Measurements from ENCODE around the gene GLRX2.
"Not testable (repeated sequence)": the region's sequence is repeated elsewhere in the genome, so short reads cannot be mapped to it uniquely, and the experiment has no call there.

The GLRX2 gene

DNA sequence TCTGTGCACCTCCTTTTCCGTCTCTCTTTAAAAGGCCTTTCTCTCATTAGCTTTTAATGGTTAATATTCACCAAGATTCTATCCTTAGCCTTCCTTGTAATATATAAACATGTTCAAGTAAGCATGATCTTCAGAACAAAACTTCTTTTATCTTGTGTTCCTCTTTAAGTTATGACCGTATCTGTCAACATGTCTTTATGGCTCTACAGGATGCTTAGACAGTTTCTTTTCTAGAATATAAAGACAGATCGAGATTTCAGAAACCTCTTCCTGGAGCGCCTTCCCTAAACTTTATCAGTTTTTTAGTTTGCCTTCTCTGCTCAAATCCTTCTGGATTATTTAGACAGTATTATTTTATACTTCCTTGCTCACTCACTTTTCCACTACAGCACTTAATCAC is 38.6 kb downstream of the GLRX2 start:
- DNase-seq: no peak
- no peak for TF ChIP-seq GATA1 (IDR thresholded peaks at IDR 0.05; ENCODE audit: low read depth, low read length)
- TF ChIP-seq POLR2A (IDR thresholded peaks at IDR 0.05; ENCODE audit: low read length): no peak

- TF ChIP-seq GATA1 (IDR thresholded peaks at IDR 0.05; ENCODE audit: low read depth, low read length): no peak
- no peak for TF ChIP-seq POLR2A (IDR thresholded peaks at IDR 0.05; ENCODE audit: low read length)
- DNase-seq: no peak
These were observed 39.3 kb downstream of the GLRX2 start for GRCh38 chr1:193065954-193066353.

DNA sequence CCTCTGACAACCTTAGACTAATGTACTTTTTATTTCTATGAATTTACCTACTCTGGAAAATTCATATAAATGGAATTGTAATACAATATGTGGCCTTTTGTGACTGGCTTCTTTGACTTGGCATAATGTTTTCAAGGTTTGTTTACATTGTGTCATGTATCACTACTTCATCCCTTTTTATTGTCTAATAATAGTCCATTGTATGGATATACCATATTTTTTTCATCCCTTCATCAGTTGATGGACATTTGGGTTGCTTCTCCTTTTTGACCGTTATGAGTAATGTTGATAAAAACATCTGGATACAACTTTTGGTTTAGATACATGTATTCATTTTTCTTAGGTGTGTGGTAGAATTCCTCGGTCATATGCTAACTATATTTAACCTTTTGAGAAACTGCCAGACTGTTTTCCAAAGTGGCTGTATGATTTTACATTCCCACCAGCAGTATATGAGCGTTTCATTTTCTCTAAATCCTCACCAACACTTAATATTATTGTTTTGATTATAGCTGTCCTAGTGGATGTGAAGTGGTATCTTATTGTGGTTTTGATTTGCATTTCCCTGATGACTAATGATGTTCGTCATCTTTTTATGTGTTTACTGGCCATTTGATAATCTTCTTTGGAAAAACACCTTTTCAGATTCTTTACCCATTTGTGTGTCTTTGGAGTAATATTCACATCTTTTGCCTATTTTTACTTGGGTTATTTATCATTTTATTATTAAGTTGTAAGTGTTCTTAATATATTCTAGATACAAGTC is 42.3 kb downstream of the GLRX2 start:
- TF ChIP-seq GATA1 (IDR thresholded peaks at IDR 0.05; ENCODE audit: low read depth, low read length): no peak
- TF ChIP-seq POLR2A (IDR thresholded peaks at IDR 0.05; ENCODE audit: low read length): no peak
- DNase-seq: no peak

DNA sequence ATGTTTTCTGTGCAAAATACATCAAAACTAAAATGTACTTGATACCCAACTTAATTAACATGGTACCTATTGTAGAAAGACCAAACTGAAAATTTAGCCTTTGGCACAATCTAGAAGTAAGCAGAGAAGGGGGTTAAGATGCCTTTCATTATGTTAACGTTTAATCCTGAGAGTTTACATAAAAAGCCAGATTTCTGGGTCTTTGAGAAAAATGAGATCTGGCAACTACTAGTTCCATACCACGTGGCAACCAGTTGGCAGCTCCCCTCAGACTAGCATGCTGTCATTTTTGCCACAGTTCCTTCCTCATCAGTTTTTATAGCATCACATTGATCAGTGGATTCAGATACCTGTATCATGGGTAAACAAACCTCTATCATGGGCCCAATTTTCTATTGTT is 44.3 kb downstream of the GLRX2 start:
- TF ChIP-seq GATA1 (IDR thresholded peaks at IDR 0.05; ENCODE audit: low read depth, low read length): no peak
- peak; percentile 33 for TF ChIP-seq POLR2A (IDR thresholded peaks at IDR 0.05; ENCODE audit: low read length)
- DNase-seq: peak; percentile 57 to 68

GRCh38 chr1:193060406-193060805 is 44.8 kb downstream of the GLRX2 start:
- DNase-seq: peak in 1 of 2 experiments; percentile 59
- TF ChIP-seq GATA1 (IDR thresholded peaks at IDR 0.05; ENCODE audit: low read depth, low read length): no peak
- TF ChIP-seq POLR2A (IDR thresholded peaks at IDR 0.05; ENCODE audit: low read length): no peak

- TF ChIP-seq GATA1 (IDR thresholded peaks at IDR 0.05; ENCODE audit: low read depth, low read length): no peak
- TF ChIP-seq POLR2A (IDR thresholded peaks at IDR 0.05; ENCODE audit: low read length): no peak
- DNase-seq: no peak
These were observed 45.2 kb downstream of the GLRX2 start for GRCh38 chr1:193060115-193060403.

DNA sequence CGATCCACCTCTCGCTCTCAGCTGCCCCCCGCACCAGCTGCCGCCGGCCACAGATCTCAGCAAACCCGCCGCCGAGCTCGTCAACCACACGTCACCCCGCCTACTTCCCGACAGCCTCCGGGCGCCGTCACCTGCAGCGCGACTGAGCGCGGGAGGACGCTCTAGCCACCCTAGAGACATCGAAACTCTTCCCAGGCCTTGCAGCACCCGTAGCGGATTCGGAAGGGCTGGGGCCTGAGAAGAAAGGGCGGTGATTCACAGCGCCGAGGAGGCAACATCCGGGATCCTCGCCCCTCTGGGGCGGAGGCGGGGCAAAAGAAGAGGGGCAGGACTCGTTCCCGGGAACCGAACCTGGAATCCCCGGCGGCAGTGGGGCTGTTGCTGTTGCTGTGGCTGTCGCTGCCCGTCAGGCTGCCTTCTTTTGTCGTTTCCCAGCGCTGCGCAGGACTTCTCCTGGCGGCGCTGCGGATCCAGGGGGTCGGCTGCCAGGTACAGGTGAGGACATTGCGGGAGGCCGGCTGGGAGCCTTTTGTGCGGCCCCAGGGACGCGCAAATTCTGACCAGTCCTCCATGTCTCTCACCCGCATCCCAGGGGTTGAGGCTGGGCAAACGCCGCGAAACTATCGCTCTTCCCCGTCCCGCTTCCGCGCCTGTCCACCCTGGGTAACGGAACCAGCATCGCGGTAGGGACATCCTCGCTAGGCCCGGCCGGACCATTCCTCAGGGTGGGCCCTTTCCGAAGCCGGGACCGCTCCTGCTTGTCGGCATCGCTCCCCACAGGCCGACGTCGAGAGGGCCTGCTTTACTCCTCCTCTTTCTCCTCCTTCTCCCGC is 45.7 kb downstream of the GLRX2 start, which contains the start of the genes RO60 and UCHL5:
Gene RO60, plus strand, starts transcription at position 331 of the 833 bp plus-strand sequence. CDS start 9,443 bp downstream, outside the sequence.
Gene UCHL5, minus strand, starts transcription at position 79 of the 833 bp plus-strand sequence. CDS start 100 bp downstream, outside the sequence.
- DNase-seq: peak; percentile 98
- TF ChIP-seq POLR2A (IDR thresholded peaks at IDR 0.05; ENCODE audit: low read length): peak; percentile 98
- no peak for TF ChIP-seq GATA1 (IDR thresholded peaks at IDR 0.05; ENCODE audit: low read depth, low read length)

- TF ChIP-seq POLR2A (IDR thresholded peaks at IDR 0.05; ENCODE audit: low read length): no peak
- no peak for TF ChIP-seq GATA1 (IDR thresholded peaks at IDR 0.05; ENCODE audit: low read depth, low read length)
- DNase-seq: peak; percentile 77 to 78
These were observed 46.5 kb downstream of the GLRX2 start for GRCh38 chr1:193058529-193059281.

DNA sequence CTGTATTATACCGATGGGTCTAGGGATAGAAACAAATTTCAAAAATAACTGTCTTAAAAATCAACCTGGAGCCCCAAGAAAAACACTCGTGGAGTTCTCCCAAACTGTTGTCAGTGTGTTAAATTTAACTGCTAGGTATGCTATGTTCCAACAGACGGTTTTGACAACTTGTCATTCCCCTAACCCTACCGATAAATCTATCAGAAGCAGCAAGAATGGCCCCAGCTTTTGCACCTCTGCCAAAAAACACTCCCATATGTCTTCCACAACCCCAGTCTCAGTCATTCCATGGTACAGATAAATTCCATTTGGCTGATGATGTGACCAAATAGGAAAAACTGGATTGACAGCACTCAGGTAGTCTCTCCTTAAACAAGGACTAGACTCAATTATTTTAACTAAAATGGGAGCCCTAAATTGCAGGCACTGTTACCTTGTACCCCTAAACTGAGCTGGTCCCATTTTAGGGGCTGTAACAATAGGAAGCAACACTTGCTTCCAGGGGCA is 51.0 kb downstream of the GLRX2 start:
- DNase-seq: no peak
- TF ChIP-seq POLR2A (IDR thresholded peaks at IDR 0.05; ENCODE audit: low read length) (no peak), GATA1 (IDR thresholded peaks at IDR 0.05; ENCODE audit: low read depth, low read length) (no peak)

- DNase-seq: not testable (repeated sequence)
These were observed 56.3 kb downstream of the GLRX2 start for GRCh38 chr1:193048913-193049312.

All from erythroblast (primary cell).